IPS DF 6.9 (cell line): ENCODE results near the gene RXRA.

Experiments used
- DNase-seq: peaks from one replicate; pipeline ENCODE4 v3.0.0-alpha.2; 2013; ENCODE audit warnings: low read depth, low spot score
- H3K27ac ChIP-seq: one replicate; pipeline ENCODE4 v1.5.1; 2013; ENCODE audit warnings: low read length, control low read depth
- H3K27me3 ChIP-seq: 2 replicates; pipeline ENCODE4 v1.6.1; 2013; ENCODE audit warnings: mild to moderate bottlenecking, low read length; ENCODE audit not compliant: control insufficient read depth, insufficient read depth
- H3K36me3 ChIP-seq: 2 replicates; pipeline ENCODE4 v1.6.1; 2013; ENCODE audit warnings: low read length; ENCODE audit not compliant: control insufficient read depth, insufficient read depth
- H3K4me1 ChIP-seq: 2 replicates; pipeline ENCODE4 v1.6.1; 2013; ENCODE audit warnings: low read length; ENCODE audit not compliant: control insufficient read depth, insufficient read depth
- H3K4me3 ChIP-seq: 2 replicates; pipeline ENCODE4 v1.5.1; 2013; ENCODE audit warnings: mild to moderate bottlenecking, low read length
- H3K9me3 ChIP-seq: 2 replicates; pipeline ENCODE4 v1.6.1; 2013; ENCODE audit warnings: low read length, inconsistent platforms; ENCODE audit not compliant: control insufficient read depth, insufficient read depth
- WGBS: extraction: QIAGEN DNeasy Blood & Tissue Kit; methylation state at CpG from one replicate; pipeline ENCODE4 v1.1.7; 2013; ENCODE audit warnings: mixed read lengths, missing lambda C conversion rate; ENCODE audit not compliant: insufficient read length, insufficient coverage; 5-methylcytosine and 5-hydroxymethylcytosine counted together

Gene RXRA

DNA sequence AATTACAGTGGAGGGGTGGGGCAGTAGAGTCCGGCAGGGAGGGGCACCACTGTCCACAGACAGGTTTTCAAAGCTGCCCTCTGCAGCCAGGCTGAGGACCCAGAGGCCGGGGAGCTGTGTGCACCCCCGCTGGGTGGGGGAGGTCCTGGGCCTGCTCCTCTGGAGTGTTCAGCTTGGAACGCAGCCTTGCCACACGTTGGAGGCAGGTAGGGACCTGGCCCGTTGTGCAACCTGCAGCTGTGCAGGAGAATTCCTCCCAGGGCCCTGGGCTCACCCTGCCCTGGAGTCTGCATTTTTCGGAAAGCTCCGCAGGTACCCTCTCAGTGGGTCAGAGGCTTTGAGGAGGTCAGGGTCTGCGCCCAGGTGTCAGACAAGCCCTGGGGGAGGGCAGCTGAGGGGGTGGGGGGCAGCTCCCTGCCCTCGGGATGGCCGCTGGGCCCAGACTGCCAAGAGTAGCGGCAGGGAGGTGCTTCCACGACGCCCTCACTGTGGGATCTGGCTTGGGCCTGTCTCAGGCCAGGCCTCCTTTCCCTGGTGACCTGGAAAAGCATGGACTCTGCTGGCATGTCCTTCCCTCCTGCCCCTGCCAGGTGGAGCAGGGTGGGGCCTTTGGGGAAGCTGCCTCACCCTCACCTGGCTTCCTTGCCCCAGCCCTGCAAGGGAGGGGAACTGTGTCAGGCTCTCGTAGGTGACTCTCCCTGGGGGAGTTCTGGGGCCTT is 29.5 kb downstream of the RXRA start:
- no peaks in the 10 kb centered on the region for H3K9me3 ChIP-seq
- no peaks in the 10 kb centered on the region; the same call in 1 of the 2 replicates for H3K4me1 ChIP-seq
- H3K36me3 ChIP-seq = no peaks in the 10 kb centered on the region
- WGBS = no CpG with 5 or more reads among the region's 15 CpGs
- H3K4me3 ChIP-seq = no peak overlapping the region
- H3K27me3 ChIP-seq = no peaks in the 10 kb centered on the region
- no peak overlapping the region for H3K27ac ChIP-seq
- no peak for DNase-seq

DNA sequence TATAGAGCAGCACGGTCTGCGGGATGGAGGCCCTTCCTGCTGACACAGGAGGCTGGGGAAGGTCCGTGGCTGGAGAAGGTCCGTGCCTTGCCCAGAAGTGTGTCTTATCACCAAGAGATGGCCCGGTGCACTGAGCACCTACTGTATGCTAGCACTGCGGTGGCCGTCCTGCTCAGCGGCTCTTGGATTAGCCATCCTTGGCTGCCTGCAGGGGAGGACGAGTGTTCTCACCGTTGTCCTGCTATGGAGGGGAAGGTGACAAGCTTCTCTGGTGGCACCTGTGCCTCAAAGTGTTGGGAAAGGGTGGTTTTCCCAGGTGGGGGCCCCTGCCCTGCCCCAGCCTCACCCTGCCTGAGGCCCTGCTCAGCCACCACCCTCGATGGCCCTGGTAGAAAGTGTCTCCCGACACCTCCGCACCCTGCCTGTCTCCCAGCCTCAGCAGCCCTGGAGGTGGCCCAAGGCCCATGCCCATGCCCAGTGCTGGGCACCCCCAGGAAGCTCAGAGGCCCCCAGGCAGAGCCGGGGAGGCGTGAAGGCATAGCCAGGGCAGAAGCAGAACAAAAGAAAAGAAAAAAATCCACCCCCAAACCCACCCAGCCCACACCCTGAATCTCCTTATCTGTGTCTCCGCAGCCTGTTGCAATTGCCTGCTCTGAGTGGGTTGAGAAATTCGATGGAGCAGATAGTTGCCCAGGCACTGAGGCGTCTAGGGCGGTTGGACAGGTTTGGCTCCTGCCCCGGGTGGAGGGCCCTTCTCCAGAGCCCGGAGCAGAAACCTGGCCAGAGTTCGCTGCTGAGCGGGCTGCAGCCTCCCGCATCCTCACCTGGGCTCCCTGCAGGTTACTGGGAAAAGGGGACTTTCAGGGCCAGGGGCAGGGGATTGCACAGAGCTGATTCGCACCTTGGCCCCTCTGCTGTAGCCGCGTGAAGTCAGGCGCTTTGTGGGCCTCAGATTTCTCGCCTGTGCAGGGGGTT is 30.5 kb downstream of the RXRA start:
- no peak overlapping the region for H3K4me3 ChIP-seq
- no CpG with 5 or more reads among the region's 29 CpGs for WGBS
- no peaks in the 10 kb centered on the region for H3K9me3 ChIP-seq
- H3K36me3 ChIP-seq = no peaks in the 10 kb centered on the region
- no peaks in the 10 kb centered on the region; the same call in 1 of the 2 replicates for H3K4me1 ChIP-seq
- DNase-seq = no peak
- H3K27me3 ChIP-seq = no peaks in the 10 kb centered on the region
- no peak overlapping the region for H3K27ac ChIP-seq

DNA sequence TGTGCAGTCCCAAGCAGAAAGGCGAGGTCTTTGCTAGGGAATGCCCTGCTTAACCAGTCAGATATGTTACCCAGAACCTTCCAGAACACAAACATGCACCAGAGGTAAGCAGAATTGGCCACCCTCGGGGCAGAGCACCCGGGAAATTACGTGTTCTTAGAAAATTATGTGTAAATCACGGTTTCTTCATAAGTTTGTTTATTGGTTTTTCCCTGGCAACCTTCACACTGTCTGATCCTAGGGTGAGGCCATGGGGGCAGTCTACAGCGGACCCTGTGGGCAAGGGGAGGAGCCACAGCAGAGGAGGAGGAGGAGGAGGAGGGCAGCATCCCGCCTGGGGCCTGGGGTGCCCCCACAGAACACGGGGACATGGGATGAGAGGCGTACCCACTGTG is 31.4 kb downstream of the RXRA start:
- Histone ChIP-seq H3K27ac (no peak overlapping the region), H3K4me1 (no peaks in the 10 kb centered on the region; the same call in 1 of the 2 replicates)
- no CpG with 5 or more reads among the region's 9 CpGs for WGBS

DNA sequence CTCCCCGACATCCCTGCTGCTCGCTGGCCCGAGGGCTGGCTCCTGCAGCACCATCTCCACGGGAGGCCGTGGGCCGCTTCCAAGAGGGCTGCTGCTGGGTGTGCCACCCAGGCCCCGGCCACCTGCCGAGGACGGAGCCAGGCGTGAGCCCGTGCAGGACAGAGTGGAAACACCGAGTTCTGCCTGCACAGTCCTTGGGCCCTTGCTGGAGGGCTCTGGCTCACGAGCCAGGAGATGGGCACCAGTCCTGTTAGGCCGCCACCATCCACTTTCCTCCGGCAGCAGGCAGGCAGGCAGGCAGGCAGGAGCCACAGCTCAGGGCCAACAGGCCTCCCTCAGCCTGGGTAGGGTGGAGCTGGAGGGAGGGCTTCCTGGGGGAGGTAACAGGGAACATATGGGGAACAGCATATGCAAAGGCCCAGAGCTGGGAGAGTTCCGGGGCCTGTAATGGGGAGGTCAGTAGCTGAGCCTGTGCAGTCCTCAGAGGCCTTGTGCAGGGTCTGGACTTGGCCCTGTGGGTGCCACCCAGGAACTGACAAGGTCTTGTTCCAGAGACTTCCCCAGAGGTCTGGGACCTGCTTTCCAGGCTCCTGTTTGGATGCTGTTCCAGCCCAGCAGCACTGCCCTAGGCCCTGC is 31.9 kb downstream of the RXRA start:
- Histone ChIP-seq H3K9me3 (no peaks in the 10 kb centered on the region), H3K27ac (no peak overlapping the region), H3K36me3 (no peaks in the 10 kb centered on the region), H3K4me3 (no peak overlapping the region), H3K27me3 (no peaks in the 10 kb centered on the region), H3K4me1 (no peaks in the 10 kb centered on the region; the same call in 1 of the 2 replicates)
- WGBS = no CpG with 5 or more reads among the region's 16 CpGs
- DNase-seq = no peak

More for the DNA sequence above, 31.4 kb downstream of the RXRA start:
- Histone ChIP-seq H3K27me3 (no peaks in the 10 kb centered on the region), H3K9me3 (no peaks in the 10 kb centered on the region), H3K36me3 (no peaks in the 10 kb centered on the region), H3K4me3 (no peak overlapping the region)
- no peak for DNase-seq

DNA sequence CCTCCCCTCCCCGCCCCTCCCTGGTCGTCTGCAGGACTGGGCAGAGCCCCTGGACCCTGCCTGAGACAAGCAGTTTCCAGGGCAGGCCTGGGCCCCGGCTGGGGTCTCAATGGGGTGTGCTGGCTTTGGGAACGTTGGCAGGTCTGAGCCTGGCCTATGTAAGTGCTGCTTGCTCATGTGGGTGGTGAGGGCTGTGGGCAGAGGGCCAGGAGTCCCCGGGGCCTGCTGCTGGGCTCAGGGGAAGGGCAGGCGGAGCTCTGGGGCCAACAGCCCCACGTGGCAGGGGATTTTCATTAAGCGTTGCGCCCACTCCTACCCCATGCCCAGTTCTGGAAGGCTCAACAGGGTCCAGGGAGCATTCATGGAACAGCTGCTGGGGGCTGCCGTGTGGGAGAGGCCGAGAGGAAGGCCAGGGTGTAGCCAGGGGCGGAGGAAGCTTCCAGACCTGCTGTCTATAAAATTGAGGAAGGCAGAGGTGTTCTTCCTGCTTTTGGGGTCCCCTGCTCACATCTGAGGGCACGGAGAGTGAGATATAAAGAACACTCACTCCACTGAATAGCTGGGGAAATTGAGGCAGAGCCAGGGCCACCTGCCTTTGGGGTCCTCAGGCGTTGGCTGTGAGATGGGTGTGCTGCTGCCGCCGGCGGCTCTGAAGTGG is 32.5 kb downstream of the RXRA start:
- Histone ChIP-seq H3K36me3 (no peaks in the 10 kb centered on the region), H3K4me3 (no peak overlapping the region), H3K27ac (no peak overlapping the region), H3K27me3 (no peaks in the 10 kb centered on the region), H3K9me3 (no peaks in the 10 kb centered on the region), H3K4me1 (no peaks in the 10 kb centered on the region; the same call in 1 of the 2 replicates)
- no CpG with 5 or more reads among the region's 17 CpGs for WGBS
- DNase-seq = no peak

DNA sequence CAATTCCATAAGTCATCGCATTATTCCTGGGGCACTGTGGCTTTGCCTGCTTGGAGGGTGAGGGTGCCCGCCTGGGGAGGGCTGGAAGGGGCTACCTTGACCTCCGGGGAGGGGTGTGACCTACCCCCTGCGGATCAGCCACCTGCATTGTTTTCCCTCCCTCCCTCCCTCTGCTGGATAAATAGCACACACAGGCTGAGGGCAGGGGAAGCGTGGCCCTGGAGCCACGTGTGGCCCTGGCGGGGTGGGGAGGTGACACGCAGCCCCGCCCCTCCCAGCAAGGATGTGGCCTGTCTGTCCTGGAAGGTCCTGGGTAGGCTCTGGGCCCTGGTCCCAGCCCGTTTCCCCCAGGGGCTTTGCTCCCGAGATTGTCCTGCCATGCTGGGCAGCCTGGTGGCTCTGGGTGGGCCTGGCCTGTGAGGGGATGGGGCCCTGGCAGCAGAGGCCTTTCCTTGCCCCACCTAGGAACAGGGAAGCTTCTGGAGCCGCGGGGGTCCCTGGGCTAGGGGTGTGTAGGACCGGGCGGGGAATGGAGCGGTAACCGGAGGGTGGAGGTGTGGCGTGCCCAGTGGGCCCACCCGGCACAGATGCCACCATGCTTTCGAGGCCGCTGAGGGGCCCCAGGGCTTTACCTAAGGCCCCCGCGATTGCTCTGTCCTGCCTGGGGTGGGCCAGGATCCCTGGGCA is 33.4 kb downstream of the RXRA start:
- no CpG with 5 or more reads among the region's 23 CpGs for WGBS
- no peak for DNase-seq
- no peak overlapping the region for H3K27ac ChIP-seq

DNA sequence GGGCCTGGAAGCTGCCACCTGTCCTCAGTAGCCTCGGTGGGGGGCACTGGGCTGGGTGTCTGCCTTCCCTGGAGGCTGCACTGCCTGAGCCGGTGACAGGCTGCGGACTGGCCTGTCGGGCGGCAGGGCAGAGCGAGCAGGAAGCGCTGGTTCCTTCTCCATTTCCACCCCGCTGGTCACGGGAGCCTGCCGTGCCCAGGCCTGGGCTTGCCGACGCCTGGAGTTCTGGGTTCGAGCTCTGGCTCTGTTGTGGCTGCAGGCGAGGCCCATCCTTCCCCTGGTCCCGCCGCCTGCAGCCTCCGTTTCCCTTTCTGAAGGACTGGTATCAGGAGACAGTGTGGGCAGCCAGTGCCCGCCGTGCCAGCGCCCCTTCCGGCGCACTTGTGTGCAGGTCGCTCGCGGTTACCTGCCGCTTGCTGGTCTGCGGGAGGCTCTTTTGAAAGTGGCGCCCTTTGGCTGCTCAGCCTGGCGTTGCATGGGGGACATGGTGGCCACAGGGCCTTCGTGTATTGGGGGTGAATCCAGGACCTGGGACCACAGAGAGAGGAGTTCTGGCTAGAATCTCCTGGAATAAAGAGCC is 34.0 kb downstream of the RXRA start:
- no CpG with 5 or more reads among the region's 30 CpGs for WGBS
- no peak for DNase-seq
- no peaks in the 10 kb centered on the region for H3K27me3 ChIP-seq
- H3K4me1 ChIP-seq = no peaks in the 10 kb centered on the region; the same call in 1 of the 2 replicates
- H3K36me3 ChIP-seq = no peaks in the 10 kb centered on the region
- no peak overlapping the region for H3K27ac ChIP-seq
- H3K9me3 ChIP-seq = no peaks in the 10 kb centered on the region
- H3K4me3 ChIP-seq = no peak overlapping the region

More for the DNA sequence above, 33.4 kb downstream of the RXRA start:
- Histone ChIP-seq H3K27me3 (no peaks in the 10 kb centered on the region), H3K9me3 (no peaks in the 10 kb centered on the region), H3K36me3 (no peaks in the 10 kb centered on the region), H3K4me3 (no peak overlapping the region), H3K4me1 (no peaks in the 10 kb centered on the region; the same call in 1 of the 2 replicates)

DNA sequence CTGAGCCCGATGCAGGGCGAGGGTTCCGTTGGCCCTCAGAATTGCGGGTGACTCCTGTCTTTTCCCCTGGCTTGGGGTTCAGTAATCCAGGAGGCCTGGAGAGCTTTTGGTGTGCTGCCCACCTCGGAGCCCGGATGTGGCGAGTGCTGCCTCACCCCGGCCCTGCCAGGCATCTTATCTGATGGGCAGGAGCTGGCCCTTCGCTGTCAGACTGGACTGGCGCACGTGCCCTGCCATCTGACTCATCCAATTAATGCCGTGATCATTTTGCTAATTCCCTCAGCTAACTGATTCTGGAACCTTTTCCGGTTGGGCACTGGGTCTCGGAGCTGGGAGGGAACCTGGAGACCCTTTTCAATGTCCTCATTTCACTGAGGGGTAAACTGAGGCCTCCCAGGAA is 34.6 kb downstream of the RXRA start:
- Histone ChIP-seq H3K4me1 (no peaks in the 10 kb centered on the region; the same call in 1 of the 2 replicates), H3K4me3 (no peak overlapping the region), H3K36me3 (no peaks in the 10 kb centered on the region), H3K27me3 (no peaks in the 10 kb centered on the region), H3K27ac (no peak overlapping the region), H3K9me3 (no peaks in the 10 kb centered on the region)
- DNase-seq = no peak
- no CpG with 5 or more reads among the region's 14 CpGs for WGBS

DNA sequence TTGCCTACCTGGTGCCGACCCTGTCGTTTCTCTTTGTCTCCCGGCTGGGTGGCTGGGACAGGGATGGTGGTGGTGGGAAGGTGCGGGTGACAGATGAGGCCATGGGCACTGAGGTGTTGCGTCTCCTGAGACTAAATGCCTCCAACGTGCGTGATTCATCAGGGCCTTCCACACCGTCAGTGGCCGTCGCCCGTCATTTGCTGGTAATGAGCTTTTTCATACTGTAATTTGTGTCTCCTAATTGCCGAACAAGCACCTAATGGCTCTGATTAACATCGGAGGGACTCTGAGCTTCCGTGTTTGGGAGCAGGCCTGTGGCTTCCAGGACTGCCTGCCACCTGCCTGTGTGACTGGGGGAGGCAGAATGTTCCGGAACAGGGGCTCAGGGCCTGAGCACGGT is 35.2 kb downstream of the RXRA start:
- H3K4me1 ChIP-seq = no peaks in the 10 kb centered on the region
- no peak overlapping the region for H3K4me3 ChIP-seq
- no CpG with 5 or more reads among the region's 16 CpGs for WGBS
- H3K36me3 ChIP-seq = no peaks in the 10 kb centered on the region
- H3K27me3 ChIP-seq = no peaks in the 10 kb centered on the region
- H3K27ac ChIP-seq = no peak overlapping the region
- no peak for DNase-seq
- H3K9me3 ChIP-seq = no peaks in the 10 kb centered on the region
